Activated T-helper 2 cell treated with anti-CD3 and anti-CD28 coated beads, Interferon-gamma antibody, Interleukin-2, Interleukin-4, amounts not matched to agents 10 μg/mL and 5 μg/mL and 100 μg/mL, durations not matched to agents 14 hours and 24 hours and 36 hours (primary cell): Measurements from ENCODE around the gene RALBP1. TPM values are rescaled to one million over a fixed set of nuclear protein-coding genes. Genes with fewer than 3 reads are reported as not detected.

Experiments
- DNase-seq: peaks from one replicate; pipeline ENCODE4 v3.0.0; 2021; ENCODE audit warnings: low spot score
- H3K27ac Mint-ChIP-seq: one replicate; pipeline ENCODE4 v1.8.0; 2021; ENCODE audit warnings: mixed read lengths
- H3K27me3 Mint-ChIP-seq: one replicate; pipeline ENCODE4 v1.8.0; 2021; ENCODE audit warnings: low read depth, mixed read lengths
- H3K36me3 Mint-ChIP-seq: one replicate; pipeline ENCODE4 v1.8.0; 2021; ENCODE audit warnings: low read depth, mixed read lengths
- H3K4me1 Mint-ChIP-seq: one replicate; pipeline ENCODE4 v1.8.0; 2021; ENCODE audit warnings: low read depth, mixed read lengths
- H3K4me3 Mint-ChIP-seq: one replicate; pipeline ENCODE4 v1.8.0; 2021; ENCODE audit warnings: low read depth, mild to moderate bottlenecking, moderate library complexity, mixed read lengths
- H3K9me3 Mint-ChIP-seq: one replicate; pipeline ENCODE4 v1.8.0; 2021; ENCODE audit warnings: mixed read lengths
- intact Hi-C: fragments of 100-400 bp; cut with micrococcal nuclease; formaldehyde crosslinking; loops from one replicate; pipeline ENCODE4 v1.15.1; 2023
- total RNA-seq: library from RNA; stranded (reverse); gene quantifications from 2 replicates; pipeline ENCODE4 v1.2.3, GENCODE V29; 2022

The RALBP1 gene
- total RNA-seq, 1 donor from 2014 or later = 40.1 TPM

GRCh38 chr18:9526458-9526857 is 51.1 kb downstream of the RALBP1 start:
- H3K36me3 Mint-ChIP-seq = peaks cover 71% of the 10 kb centered on the region
- peaks cover 18% of the 10 kb centered on the region for H3K9me3 Mint-ChIP-seq
- intact Hi-C loops = no loop called here
- peaks cover 9% of the 10 kb centered on the region for H3K4me1 Mint-ChIP-seq
- DNase-seq = no peak
- H3K27ac Mint-ChIP-seq = no peak overlapping the region
- H3K4me3 Mint-ChIP-seq = no peak overlapping the region
- no peaks in the 10 kb centered on the region for H3K27me3 Mint-ChIP-seq

- intact Hi-C loops = no loop called here
- Mint-ChIP-seq H3K27ac (no peak overlapping the region), H3K9me3 (peaks cover 18% of the 10 kb centered on the region), H3K4me3 (no peak overlapping the region), H3K36me3 (peaks cover 73% of the 10 kb centered on the region), H3K27me3 (no peaks in the 10 kb centered on the region), H3K4me1 (peaks cover 9% of the 10 kb centered on the region)
- no peak for DNase-seq
These were observed 55.1 kb downstream of the RALBP1 start for GRCh38 chr18:9530226-9531009.

- Mint-ChIP-seq H3K27ac (no peak overlapping the region), H3K27me3 (no peaks in the 10 kb centered on the region), H3K36me3 (peaks cover 75% of the 10 kb centered on the region), H3K4me1 (peaks cover 9% of the 10 kb centered on the region), H3K4me3 (no peak overlapping the region), H3K9me3 (peaks cover 18% of the 10 kb centered on the region)
- intact Hi-C loops = no loop called here
- DNase-seq = no peak
These were observed 56.6 kb downstream of the RALBP1 start for GRCh38 chr18:9531791-9532410.

GRCh38 chr18:9534844-9535243 is 59.5 kb downstream of the RALBP1 start:
- Mint-ChIP-seq H3K36me3 (peaks cover 51% of the 10 kb centered on the region), H3K9me3 (no peaks in the 10 kb centered on the region), H3K27ac (no peak overlapping the region), H3K4me1 (peaks cover 7% of the 10 kb centered on the region), H3K4me3 (no peak overlapping the region), H3K27me3 (no peaks in the 10 kb centered on the region)
- DNase-seq = no peak
- intact Hi-C loops = no loop called here

GRCh38 chr18:9535430-9535991 is 60.2 kb downstream of the RALBP1 start:
- H3K36me3 Mint-ChIP-seq = peaks cover 44% of the 10 kb centered on the region

GRCh38 chr18:9536354-9537152 is 61.2 kb downstream of the RALBP1 start:
- Mint-ChIP-seq H3K4me1 (no peaks in the 10 kb centered on the region), H3K27me3 (no peaks in the 10 kb centered on the region)

More at GRCh38 chr18:9535430-9535991, 60.2 kb downstream of the RALBP1 start:
- no peak overlapping the region for H3K27ac Mint-ChIP-seq
- no peak overlapping the region for H3K4me3 Mint-ChIP-seq
- no peaks in the 10 kb centered on the region for H3K27me3 Mint-ChIP-seq
- intact Hi-C loops = no loop called here
- DNase-seq = no peak
- no peaks in the 10 kb centered on the region for H3K9me3 Mint-ChIP-seq
- peaks cover 2% of the 10 kb centered on the region for H3K4me1 Mint-ChIP-seq

GRCh38 chr18:9537677-9538076 is 62.4 kb downstream of the RALBP1 start:
- no peaks in the 10 kb centered on the region for H3K4me1 Mint-ChIP-seq
- no peak overlapping the region for H3K4me3 Mint-ChIP-seq
- no peak for DNase-seq
- H3K27me3 Mint-ChIP-seq = no peaks in the 10 kb centered on the region
- intact Hi-C loops = no loop called here
- H3K27ac Mint-ChIP-seq = no peak overlapping the region
- peaks cover 28% of the 10 kb centered on the region for H3K36me3 Mint-ChIP-seq
- no peaks in the 10 kb centered on the region for H3K9me3 Mint-ChIP-seq

More at GRCh38 chr18:9536354-9537152, 61.2 kb downstream of the RALBP1 start:
- H3K4me3 Mint-ChIP-seq = no peak overlapping the region
- H3K27ac Mint-ChIP-seq = no peak overlapping the region
- intact Hi-C loops = no loop called here
- peaks cover 35% of the 10 kb centered on the region for H3K36me3 Mint-ChIP-seq
- DNase-seq = no peak
- H3K9me3 Mint-ChIP-seq = no peaks in the 10 kb centered on the region

- no peak for DNase-seq
- Mint-ChIP-seq H3K9me3 (no peaks in the 10 kb centered on the region), H3K27ac (no peak overlapping the region), H3K36me3 (peaks cover 22% of the 10 kb centered on the region), H3K4me3 (no peak overlapping the region), H3K4me1 (no peaks in the 10 kb centered on the region), H3K27me3 (no peaks in the 10 kb centered on the region)
- intact Hi-C loops = no loop called here
These were observed 64.0 kb downstream of the RALBP1 start for GRCh38 chr18:9539283-9539682.

- H3K27me3 Mint-ChIP-seq = no peaks in the 10 kb centered on the region
- H3K9me3 Mint-ChIP-seq = no peaks in the 10 kb centered on the region
- no peak overlapping the region for H3K27ac Mint-ChIP-seq
- no peak for DNase-seq
- intact Hi-C loops = no loop called here
- no peak overlapping the region for H3K4me3 Mint-ChIP-seq
- H3K4me1 Mint-ChIP-seq = no peaks in the 10 kb centered on the region
- H3K36me3 Mint-ChIP-seq = peaks cover 17% of the 10 kb centered on the region
These were observed 64.6 kb downstream of the RALBP1 start for GRCh38 chr18:9539938-9540337.

- Mint-ChIP-seq H3K4me3 (no peak overlapping the region), H3K27me3 (no peaks in the 10 kb centered on the region), H3K9me3 (no peaks in the 10 kb centered on the region), H3K36me3 (peaks cover 10% of the 10 kb centered on the region), H3K27ac (no peak overlapping the region), H3K4me1 (no peaks in the 10 kb centered on the region)
- intact Hi-C loops = no loop called here
- DNase-seq = no peak
These were observed 67.6 kb downstream of the RALBP1 start for GRCh38 chr18:9542924-9543323.

GRCh38 chr18:9545029-9545428 is 69.7 kb downstream of the RALBP1 start:
- no peak overlapping the region for H3K27ac Mint-ChIP-seq
- H3K4me1 Mint-ChIP-seq = no peaks in the 10 kb centered on the region
- H3K36me3 Mint-ChIP-seq = peaks cover 21% of the 10 kb centered on the region
- no peaks in the 10 kb centered on the region for H3K27me3 Mint-ChIP-seq
- H3K9me3 Mint-ChIP-seq = no peaks in the 10 kb centered on the region
- no peak overlapping the region for H3K4me3 Mint-ChIP-seq
- intact Hi-C loops = no loop called here
- DNase-seq = no peak

GRCh38 chr18:9546468-9546867 is 71.2 kb downstream of the RALBP1 start:
- intact Hi-C loops = no loop called here
- H3K9me3 Mint-ChIP-seq = no peaks in the 10 kb centered on the region
- no peaks in the 10 kb centered on the region for H3K27me3 Mint-ChIP-seq
- DNase-seq = no peak
- H3K4me1 Mint-ChIP-seq = no peaks in the 10 kb centered on the region
- H3K27ac Mint-ChIP-seq = no peak overlapping the region
- no peak overlapping the region for H3K4me3 Mint-ChIP-seq
- peaks cover 28% of the 10 kb centered on the region for H3K36me3 Mint-ChIP-seq
